Loucy (cell line): ENCODE results near the gene PARD3B.

Source experiments
- CTCF ChIP-seq: fragments of 200-600 bp; sonication (generic); conservative IDR thresholded peaks from 2 replicates; pipeline ENCODE4 v1.5.1; 2014; ENCODE audit warnings: mild to moderate bottlenecking, antibody characterized with exemption, low read length
- EZH2phosphoT487 ChIP-seq: fragments of 200-600 bp; IDR thresholded peaks from 2 replicates; pipeline ENCODE4 v1.6.1; 2018; ENCODE audit warnings: antibody characterized with exemption, mild to moderate bottlenecking, moderate library complexity, borderline replicate concordance

- TF ChIP-seq CTCF, result no peak
- no peak for TF ChIP-seq EZH2phosphoT487
Observed at GRCh38 chr2:204638471-204639194, 93.4 kb downstream of the PARD3B start.
